Thymus (tissue), 11 donors: ENCODE data around the gene TTLL13. TPM values are rescaled to one million over a fixed set of nuclear protein-coding genes. Genes with fewer than 3 reads are reported as not detected.
A peak's percentile ranks its signal among the peaks of the same experiment; 100 is the strongest.

Experiments
- DNase-seq, 9 donors: peaks; one replicate each; pipeline ENCODE4 v3.0.0-alpha.2; 2013; ENCODE audit warnings: low spot score in 9 of 9, low read depth in 6 of 9, missing footprints in 1 of 9
- H3K27ac ChIP-seq, 2 donors: one replicate each; pipeline ENCODE4 v1.5.1; 2013; ENCODE audit warnings: control low read depth in 1 of 2, low read depth in 1 of 2, low read length in 1 of 2, mild to moderate bottlenecking in 1 of 2, moderate library complexity in 1 of 2
- H3K27me3 ChIP-seq, 2 donors: one replicate each; pipeline ENCODE4 v1.5.1; 2013; ENCODE audit warnings: low read length in 1 of 2; ENCODE audit not compliant: control insufficient read depth in 2 of 2, insufficient read depth in 1 of 2
- H3K36me3 ChIP-seq, 2 donors: one replicate each; pipeline ENCODE4 v1.5.1; 2013; ENCODE audit warnings: low read length in 1 of 2, mild to moderate bottlenecking in 1 of 2, moderate library complexity in 1 of 2; ENCODE audit not compliant: control insufficient read depth in 2 of 2, insufficient read depth in 2 of 2
- H3K4me1 ChIP-seq, 2 donors: one replicate each; pipeline ENCODE4 v1.5.1; 2013; ENCODE audit warnings: low read length in 2 of 2; ENCODE audit not compliant: control insufficient read depth in 2 of 2, insufficient read depth in 2 of 2
- H3K4me3 ChIP-seq, 2 donors: one replicate each; pipeline ENCODE4 v1.5.1; 2013; ENCODE audit warnings: low read length in 2 of 2, control low read depth in 1 of 2, mild to moderate bottlenecking in 1 of 2
- H3K9me3 ChIP-seq, 2 donors: one replicate each; pipeline ENCODE4 v1.5.1; 2013; ENCODE audit warnings: low read length in 1 of 2, mild to moderate bottlenecking in 1 of 2; ENCODE audit not compliant: control insufficient read depth in 2 of 2, insufficient read depth in 1 of 2
- WGBS: extraction: QIAGEN DNeasy Blood & Tissue Kit; methylation state at CpG from one replicate; pipeline ENCODE4 v1.1.7; 2013; 5-methylcytosine and 5-hydroxymethylcytosine counted together
- polyA plus RNA-seq: library from polyadenylated mRNA; stranded (reverse); fragments of 200-250 nt; gene quantifications from one replicate; pipeline ENCODE4 v1.2.3, GENCODE V29; 2013
- total RNA-seq: library from RNA; stranded (reverse); fragments of 120-200 nt; gene quantifications from one replicate; pipeline ENCODE4 v1.2.4, GENCODE V29; 2013
- donor health status: healthy.

TTLL13 gene
- total and polyA plus RNA-seq, 2 donors: 0.14 to 0.32 TPM

DNA sequence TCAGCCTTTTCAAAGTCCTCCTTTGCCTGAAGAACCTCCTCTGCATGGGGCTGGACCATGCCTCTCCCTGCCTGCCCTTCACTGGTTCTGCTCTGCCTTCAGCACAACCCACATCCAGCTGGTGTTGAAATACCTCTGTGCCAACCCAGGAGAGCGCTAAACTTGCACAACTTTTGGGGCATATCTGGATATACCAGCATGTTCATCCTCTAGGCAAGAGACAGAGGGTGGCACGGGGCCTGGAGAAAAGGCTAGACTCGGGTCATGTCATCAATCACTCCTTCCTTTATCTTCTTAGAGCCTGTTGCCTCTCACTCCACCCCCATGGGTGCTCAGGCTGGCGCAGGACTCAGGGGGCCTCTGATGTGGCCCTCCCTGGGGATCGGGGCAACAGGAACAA, 43.5 kb upstream of the TTLL13 start:
- no peak for DNase-seq
- no peaks in the 10 kb centered on the region for H3K9me3 ChIP-seq
- peaks cover 30 to 34% of the 10 kb centered on the region in 2 donors for H3K36me3 ChIP-seq
- no peak overlapping the region for H3K4me3 ChIP-seq
- peaks cover 9 to 17% of the 10 kb centered on the region in 2 donors for H3K4me1 ChIP-seq
- H3K27ac ChIP-seq: no peak overlapping the region
- 96% methylated on average over 5 of the region's 5 CpGs for WGBS
- H3K27me3 ChIP-seq: peaks cover 0 to 9% of the 10 kb centered on the region in 2 donors

DNA sequence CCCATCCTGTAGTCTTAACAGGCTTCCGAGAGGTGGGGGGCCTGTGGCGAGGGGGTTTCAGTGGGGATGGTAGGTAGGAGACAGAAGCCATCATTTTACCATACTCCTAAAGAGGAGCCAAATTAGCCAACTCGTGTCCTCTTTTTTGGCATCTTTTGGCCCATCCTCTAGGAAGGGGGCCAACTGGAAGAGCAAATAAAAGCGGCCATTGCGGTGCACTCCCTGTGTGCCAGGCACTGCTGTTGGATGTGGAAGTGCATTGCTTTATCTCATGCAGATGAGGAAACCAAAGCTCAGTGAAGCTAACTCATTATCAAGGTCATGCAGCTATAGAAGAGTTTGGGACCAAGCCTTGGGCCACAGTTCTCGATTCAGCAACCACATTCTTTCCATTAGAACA, 42.1 kb upstream of the TTLL13 start:
- no peaks in the 10 kb centered on the region for H3K9me3 ChIP-seq
- H3K4me3 ChIP-seq: no peak overlapping the region
- 99% methylated on average over 6 of the region's 6 CpGs for WGBS
- H3K27ac ChIP-seq: no peak overlapping the region
- peaks cover 0 to 2% of the 10 kb centered on the region in 2 donors for H3K27me3 ChIP-seq
- peaks cover 3 to 22% of the 10 kb centered on the region in 2 donors for H3K4me1 ChIP-seq
- DNase-seq: no peak
- peaks cover 30 to 34% of the 10 kb centered on the region in 2 donors for H3K36me3 ChIP-seq

DNA sequence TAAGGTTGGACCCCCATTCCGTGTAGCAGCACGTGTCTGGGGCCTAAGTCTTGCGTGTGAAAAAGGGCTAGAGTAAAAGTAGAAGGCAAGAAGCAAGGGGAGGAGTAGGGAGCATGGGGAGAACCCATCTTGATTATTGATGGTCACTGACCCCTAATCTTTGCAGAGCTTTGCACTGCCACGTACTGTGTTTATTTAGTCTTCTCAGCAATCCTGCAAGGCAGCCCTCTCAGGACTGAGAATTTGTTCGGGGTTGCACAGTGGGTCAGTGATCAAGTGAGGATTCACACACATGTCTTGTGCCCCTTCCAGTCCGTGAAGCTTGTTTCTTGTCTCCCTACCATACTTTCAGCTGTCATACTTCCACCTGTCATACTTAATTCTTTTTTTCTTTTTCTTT, 41.0 kb upstream of the TTLL13 start:
- H3K4me1 ChIP-seq: peaks cover 0 to 23% of the 10 kb centered on the region in 2 donors
- H3K27ac ChIP-seq: no peak overlapping the region
- no peaks in the 10 kb centered on the region for H3K9me3 ChIP-seq
- peaks cover 37 to 40% of the 10 kb centered on the region in 2 donors for H3K36me3 ChIP-seq
- DNase-seq: no peak
- 98% methylated on average over 6 of the region's 6 CpGs for WGBS
- no peak overlapping the region for H3K4me3 ChIP-seq
- H3K27me3 ChIP-seq: no peaks in the 10 kb centered on the region

DNA sequence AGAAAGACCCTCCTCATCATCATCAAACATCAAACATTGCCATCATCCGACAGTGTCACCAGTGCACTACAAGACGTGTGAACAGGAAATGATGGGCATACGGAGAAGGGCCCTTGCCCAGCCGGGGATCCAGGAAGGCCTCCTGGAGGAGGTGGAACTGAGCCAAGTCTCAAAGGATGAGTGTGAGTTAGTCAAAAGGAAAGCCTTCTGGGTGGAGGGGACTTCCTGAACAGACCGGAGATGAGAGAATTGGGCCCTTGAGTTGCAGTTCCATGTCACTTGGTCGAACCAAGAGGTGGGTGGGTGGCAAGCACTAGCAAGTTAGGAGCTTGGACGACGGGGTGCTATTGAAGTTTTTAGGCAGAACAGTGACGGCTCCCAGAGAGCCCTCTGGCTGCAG, 39.8 kb upstream of the TTLL13 start:
- Histone ChIP-seq H3K9me3 (no peaks in the 10 kb centered on the region), H3K4me1 (peaks cover 0 to 28% of the 10 kb centered on the region in 2 donors), H3K27me3 (no peaks in the 10 kb centered on the region), H3K36me3 (peaks cover 33 to 35% of the 10 kb centered on the region in 2 donors), H3K27ac (no peak overlapping the region), H3K4me3 (no peak overlapping the region)
- 84% methylated on average over 9 of the region's 9 CpGs for WGBS
- no peak for DNase-seq

- Histone ChIP-seq H3K27ac (no peak overlapping the region), H3K4me1 (peaks cover 0 to 28% of the 10 kb centered on the region in 2 donors), H3K4me3 (no peak overlapping the region), H3K27me3 (no peaks in the 10 kb centered on the region), H3K9me3 (no peaks in the 10 kb centered on the region), H3K36me3 (peaks cover 33% of the 10 kb centered on the region in 2 donors)
- 96% methylated on average over 8 of the region's 8 CpGs for WGBS
- DNase-seq: no peak
These were observed 38.8 kb upstream of the TTLL13 start for GRCh38 chr15:90210593-90210992.

DNA sequence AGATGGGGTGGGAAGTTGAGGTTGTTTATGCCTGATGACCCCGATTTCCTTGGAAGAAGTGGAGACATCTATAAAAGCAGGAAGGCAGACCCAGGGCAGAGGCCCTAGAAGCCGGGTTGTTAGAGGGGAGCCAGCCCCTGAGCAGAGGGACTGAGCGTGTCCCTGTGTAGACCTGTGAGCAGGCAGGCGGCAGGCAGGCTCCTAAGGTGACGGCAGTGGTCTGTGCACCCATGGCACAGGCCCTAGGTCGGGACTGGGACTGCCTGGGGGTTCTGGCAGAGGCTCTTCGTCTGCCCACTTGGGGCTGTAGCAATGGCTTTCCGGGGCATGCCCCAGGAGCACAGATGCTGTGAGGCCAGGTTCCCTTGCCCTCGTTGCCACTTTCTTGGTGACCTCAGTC, 38.3 kb upstream of the TTLL13 start:
- Histone ChIP-seq H3K27ac (peak overlapping the region in 1 of 2 donors; percentile 62), H3K9me3 (no peaks in the 10 kb centered on the region), H3K36me3 (peaks cover 29% of the 10 kb centered on the region in 2 donors), H3K4me1 (peaks cover 0 to 28% of the 10 kb centered on the region in 2 donors), H3K4me3 (no peak overlapping the region), H3K27me3 (no peaks in the 10 kb centered on the region)
- 96% methylated on average over 9 of the region's 9 CpGs for WGBS
- no peak for DNase-seq

GRCh38 chr15:90211440-90212143, 37.8 kb upstream of the TTLL13 start:
- H3K4me1 ChIP-seq: peaks cover 0 to 28% of the 10 kb centered on the region in 2 donors
- H3K9me3 ChIP-seq: no peaks in the 10 kb centered on the region
- no peak for DNase-seq
- peak overlapping the region; percentile 62 to 81 for H3K27ac ChIP-seq
- H3K4me3 ChIP-seq: no peak overlapping the region
- WGBS: 72% methylated on average over 13 of the region's 13 CpGs
- H3K36me3 ChIP-seq: peaks cover 24 to 25% of the 10 kb centered on the region in 2 donors
- no peaks in the 10 kb centered on the region for H3K27me3 ChIP-seq

DNA sequence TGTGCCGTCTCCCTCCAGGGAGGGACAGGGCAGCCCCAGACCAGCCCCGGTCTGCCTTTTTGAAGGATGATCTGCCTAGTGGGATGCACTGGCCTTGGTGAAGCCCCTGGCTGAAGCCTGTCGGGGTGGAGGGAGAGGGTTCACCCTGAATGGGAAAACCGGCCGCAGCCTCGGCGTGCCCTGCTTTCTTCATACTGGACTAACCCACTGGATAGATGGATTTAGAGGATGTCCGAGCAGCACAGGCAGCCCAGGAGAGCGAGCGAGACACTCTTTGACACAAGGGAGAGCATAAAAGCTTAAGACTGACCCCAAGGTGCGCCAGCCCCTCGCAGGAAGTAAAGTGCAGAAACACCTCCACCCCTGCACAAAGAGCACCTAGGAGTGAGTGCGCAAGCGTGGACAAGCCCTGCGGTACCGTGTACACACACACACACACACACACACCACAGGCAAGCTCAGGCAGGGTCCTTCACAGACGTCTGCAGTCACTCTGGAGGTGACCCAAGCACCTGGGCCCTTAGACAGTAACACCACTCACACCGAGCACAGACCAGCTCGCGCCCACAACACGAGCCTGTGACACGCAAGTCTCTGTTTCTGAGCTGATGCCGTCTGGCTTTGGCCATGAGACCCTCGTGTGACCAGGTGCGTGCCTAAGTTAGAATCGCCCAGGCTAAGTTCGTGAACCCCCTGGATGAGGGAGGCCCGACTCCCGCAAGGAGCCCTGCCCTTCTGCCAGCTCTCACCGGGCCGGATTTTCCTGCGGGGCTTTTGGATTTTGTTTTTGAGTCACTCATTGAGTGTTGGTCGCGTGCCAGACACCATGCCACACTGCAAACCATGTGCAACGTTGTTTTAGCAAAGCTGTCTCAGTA, 36.9 kb upstream of the TTLL13 start:
- peaks cover 0 to 32% of the 10 kb centered on the region in 2 donors for H3K4me1 ChIP-seq
- no peak overlapping the region for H3K4me3 ChIP-seq
- H3K36me3 ChIP-seq: peaks cover 20 to 21% of the 10 kb centered on the region in 2 donors

More for the DNA sequence above, 36.9 kb upstream of the TTLL13 start:
- 90% methylated on average over 35 of the region's 35 CpGs for WGBS
- Histone ChIP-seq H3K27ac (peak overlapping the region; percentile 62 to 69), H3K27me3 (no peaks in the 10 kb centered on the region), H3K9me3 (no peaks in the 10 kb centered on the region)
- no peak for DNase-seq
